Esophagus squamous epithelium (tissue), 5 donors: ENCODE data around the gene ZNF783. TPM values are rescaled to one million over a fixed set of nuclear protein-coding genes. Genes with fewer than 3 reads are reported as not detected.

Source experiments
- DNase-seq: peaks from one replicate; lab custom pipeline; 2025; lab: John Stamatoyannopoulos, UW
- H3K27ac ChIP-seq, 4 donors: fragments of 200-600 bp; sonication (generic); one replicate each; pipeline ENCODE4 v1.5.1; 2016 to 2019; ENCODE audit warnings: mild to moderate bottlenecking in 1 of 4
- H3K27me3 ChIP-seq, 4 donors: fragments of 200-600 bp; sonication (generic); 1 replicate in 3 of 4; 2 replicates in 1 of 4; pipeline versions ENCODE4 v1.5.1 to v1.6.0; 2017 to 2021; ENCODE audit warnings: antibody characterized with exemption in 1 of 4
- H3K36me3 ChIP-seq, 3 donors: fragments of 200-600 bp; sonication (generic); one replicate each; pipeline ENCODE4 v1.5.1; 2016 to 2019
- H3K4me1 ChIP-seq, 3 donors: fragments of 200-600 bp; sonication (generic); one replicate each; pipeline ENCODE4 v1.5.1; 2017 to 2019
- H3K4me3 ChIP-seq, 4 donors: fragments of 200-600 bp; sonication (generic); 1 replicate in 3 of 4; 2 replicates in 1 of 4; pipeline ENCODE4 v1.5.1; 2016 to 2019; ENCODE audit warnings: mild to moderate bottlenecking in 2 of 4, moderate library complexity in 1 of 4
- H3K9me3 ChIP-seq, 3 donors: fragments of 200-600 bp; sonication (generic); one replicate each; pipeline ENCODE4 v1.5.1; 2016 to 2019
- POLR2A ChIP-seq, 4 donors: fragments of 450-650 bp; IDR thresholded peaks; one replicate each; pipeline ENCODE4 v1.6.1; 2017; ENCODE audit warnings: antibody characterized with exemption in 4 of 4, mild to moderate bottlenecking in 4 of 4, moderate library complexity in 3 of 4
- WGBS, 2 donors: methylation state at CpG; one replicate each; pipeline ENCODE4 v1.1.5; 2018; 5-methylcytosine and 5-hydroxymethylcytosine counted together
- intact Hi-C: fragments of 100-400 bp; cut with DNase I; formaldehyde crosslinking; loops from one replicate; pipeline ENCODE4 v1.15.0; 2022
- total RNA-seq, 4 donors: library from RNA; depleted of rRNA; stranded (reverse); fragments of >200 nt; gene quantifications; one replicate each; pipeline ENCODE4 v1.1.0, GENCODE V29; 2016
- TF ChIP-seq, protein P1 (sequence below), 6 experiments: fragments of 450-650 bp in 4 of 6; fragments of 200-600 bp in 2 of 6; sonication (generic) in 2 of 6; IDR thresholded peaks; one replicate each; pipeline ENCODE4 v1.5.1; 2016 to 2019; ENCODE audit warnings: antibody characterized with exemption in 6 of 6, mild to moderate bottlenecking in 4 of 6, moderate library complexity in 4 of 6
- donor health status: DM: yes; HTN: yes; CAD: no.

The ZNF783 gene
- total RNA-seq, 4 donors from 2014 or later = 3.1 to 15.6 (median 4.8) TPM

GRCh38 chr7:149321978-149322541, 60.1 kb downstream of the ZNF783 start:
- no peaks in the 10 kb centered on the region for H3K4me1 ChIP-seq
- peaks cover 0 to 15% (median 0%) of the 10 kb centered on the region in 4 donors for H3K27me3 ChIP-seq
- H3K36me3 ChIP-seq = no peaks in the 10 kb centered on the region
- intact Hi-C loops = no loop called here
- WGBS, 2 donors = 21 to 35% methylated on average over 5 of the region's 5 CpGs
- no peaks in the 10 kb centered on the region for H3K9me3 ChIP-seq
- no peak overlapping the region for H3K27ac ChIP-seq
- peak overlapping the region; percentile 20 to 50 (median 32) for H3K4me3 ChIP-seq
- no peak for DNase-seq
- no peak for TF ChIP-seq POLR2A (IDR thresholded peaks at IDR 0.05)
- TF ChIP-seq, protein P1, sequence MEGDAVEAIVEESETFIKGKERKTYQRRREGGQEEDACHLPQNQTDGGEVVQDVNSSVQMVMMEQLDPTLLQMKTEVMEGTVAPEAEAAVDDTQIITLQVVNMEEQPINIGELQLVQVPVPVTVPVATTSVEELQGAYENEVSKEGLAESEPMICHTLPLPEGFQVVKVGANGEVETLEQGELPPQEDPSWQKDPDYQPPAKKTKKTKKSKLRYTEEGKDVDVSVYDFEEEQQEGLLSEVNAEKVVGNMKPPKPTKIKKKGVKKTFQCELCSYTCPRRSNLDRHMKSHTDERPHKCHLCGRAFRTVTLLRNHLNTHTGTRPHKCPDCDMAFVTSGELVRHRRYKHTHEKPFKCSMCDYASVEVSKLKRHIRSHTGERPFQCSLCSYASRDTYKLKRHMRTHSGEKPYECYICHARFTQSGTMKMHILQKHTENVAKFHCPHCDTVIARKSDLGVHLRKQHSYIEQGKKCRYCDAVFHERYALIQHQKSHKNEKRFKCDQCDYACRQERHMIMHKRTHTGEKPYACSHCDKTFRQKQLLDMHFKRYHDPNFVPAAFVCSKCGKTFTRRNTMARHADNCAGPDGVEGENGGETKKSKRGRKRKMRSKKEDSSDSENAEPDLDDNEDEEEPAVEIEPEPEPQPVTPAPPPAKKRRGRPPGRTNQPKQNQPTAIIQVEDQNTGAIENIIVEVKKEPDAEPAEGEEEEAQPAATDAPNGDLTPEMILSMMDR (IDR thresholded peaks at IDR 0.05) = no peak

GRCh38 chr7:149322737-149323136, 60.7 kb downstream of the ZNF783 start:
- no peaks in the 10 kb centered on the region for H3K4me1 ChIP-seq
- no peak for TF ChIP-seq POLR2A (IDR thresholded peaks at IDR 0.05)
- TF ChIP-seq, protein P1 (IDR thresholded peaks at IDR 0.05) = no peak
- no peaks in the 10 kb centered on the region for H3K9me3 ChIP-seq
- H3K27ac ChIP-seq = no peak overlapping the region
- H3K27me3 ChIP-seq = peaks cover 0 to 15% (median 0%) of the 10 kb centered on the region in 4 donors
- no peaks in the 10 kb centered on the region for H3K36me3 ChIP-seq
- no peak for DNase-seq
- H3K4me3 ChIP-seq = no peak overlapping the region
- intact Hi-C loops = no loop called here

DNA sequence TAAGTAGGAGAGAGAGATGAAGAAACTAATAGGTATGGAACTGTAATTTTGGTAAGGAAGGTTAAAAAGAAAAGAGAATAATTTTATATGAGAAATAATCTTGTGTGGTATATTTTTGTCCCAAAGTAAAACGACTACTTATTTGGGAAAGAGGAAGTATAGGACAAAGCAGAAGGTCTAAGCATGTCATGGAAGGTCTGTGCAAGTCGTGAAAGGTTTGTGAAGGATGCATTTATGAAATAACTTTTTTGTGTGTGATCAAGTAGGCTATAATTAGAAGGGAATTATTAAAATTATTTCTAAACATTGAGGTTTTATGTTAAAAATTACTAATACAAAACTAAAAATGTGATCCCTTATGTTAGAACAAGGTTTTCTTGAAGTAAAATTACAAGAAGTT, 63.3 kb downstream of the ZNF783 start:
- WGBS, 2 donors = 44 to 56% methylated on average over 2 of the region's 2 CpGs

DNA sequence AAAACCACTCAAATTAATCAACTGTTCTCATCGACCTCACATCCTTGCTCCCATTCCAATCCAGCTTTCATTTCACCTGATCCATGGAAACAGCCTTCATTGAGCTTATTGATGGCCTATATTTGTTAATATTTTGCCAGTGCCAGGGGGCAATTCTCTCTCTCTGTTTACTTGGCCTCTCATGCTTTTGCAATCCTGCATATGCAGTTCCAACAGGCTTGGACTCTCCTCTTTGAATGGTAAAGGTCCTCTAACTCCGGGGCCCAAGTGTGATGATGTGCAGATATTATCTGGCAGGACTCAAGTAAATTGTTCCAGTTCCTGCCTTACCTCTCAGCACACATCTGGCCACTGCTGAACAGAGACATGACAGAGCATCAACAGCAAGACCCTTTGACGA, 67.3 kb downstream of the ZNF783 start:
- H3K27me3 ChIP-seq = peaks cover 0 to 4% (median 0%) of the 10 kb centered on the region in 4 donors

More for the DNA sequence above, 63.3 kb downstream of the ZNF783 start:
- intact Hi-C loops = no loop called here
- Histone ChIP-seq H3K9me3 (no peaks in the 10 kb centered on the region), H3K4me1 (no peaks in the 10 kb centered on the region), H3K27me3 (no peaks in the 10 kb centered on the region), H3K27ac (no peak overlapping the region), H3K4me3 (no peak overlapping the region), H3K36me3 (no peaks in the 10 kb centered on the region)
- DNase-seq = no peak
- TF ChIP-seq POLR2A (IDR thresholded peaks at IDR 0.05) = no peak

GRCh38 chr7:149329766-149330334, 67.9 kb downstream of the ZNF783 start:
- H3K9me3 ChIP-seq = no peaks in the 10 kb centered on the region
- no peaks in the 10 kb centered on the region for H3K36me3 ChIP-seq
- no peaks in the 10 kb centered on the region for H3K4me1 ChIP-seq
- peaks cover 0 to 4% (median 0%) of the 10 kb centered on the region in 4 donors for H3K27me3 ChIP-seq
- WGBS, 2 donors = 81 to 87% methylated on average over 3 of the region's 3 CpGs
- no peak overlapping the region for H3K27ac ChIP-seq
- TF ChIP-seq, protein P1 (IDR thresholded peaks at IDR 0.05) = no peak
- TF ChIP-seq POLR2A (IDR thresholded peaks at IDR 0.05) = no peak
- intact Hi-C loops = no loop called here
- H3K4me3 ChIP-seq = no peak overlapping the region
- DNase-seq = no peak

More for the DNA sequence above, 67.3 kb downstream of the ZNF783 start:
- Histone ChIP-seq H3K4me3 (no peak overlapping the region), H3K27ac (no peak overlapping the region), H3K4me1 (no peaks in the 10 kb centered on the region), H3K9me3 (no peaks in the 10 kb centered on the region), H3K36me3 (no peaks in the 10 kb centered on the region)
- intact Hi-C loops = no loop called here
- TF ChIP-seq, protein P1 (IDR thresholded peaks at IDR 0.05) = no peak
- no peak for TF ChIP-seq POLR2A (IDR thresholded peaks at IDR 0.05)
- 19 to 20% methylated on average over 3 of the region's 3 CpGs for WGBS, 2 donors
- DNase-seq = no peak
